Peyer's patch (tissue), 4 donors: ENCODE data around the gene RASGRP4.

Experiments used
- POLR2A ChIP-seq, 2 donors: fragments of 450-650 bp; IDR thresholded peaks; one replicate each; pipeline ENCODE4 v1.5.1; 2017; ENCODE audit warnings: antibody characterized with exemption in 2 of 2, mild to moderate bottlenecking in 2 of 2, moderate library complexity in 2 of 2
- TF ChIP-seq, protein P1 (sequence below), 6 experiments: fragments of 450-650 bp in 4 of 6; fragments of 200-600 bp in 2 of 6; sonication (generic) in 1 of 6; IDR thresholded peaks; one replicate each; pipeline ENCODE4 v1.5.1; 2017 to 2019; ENCODE audit warnings: antibody characterized with exemption in 6 of 6, mild to moderate bottlenecking in 3 of 6, moderate library complexity in 1 of 6

DNA sequence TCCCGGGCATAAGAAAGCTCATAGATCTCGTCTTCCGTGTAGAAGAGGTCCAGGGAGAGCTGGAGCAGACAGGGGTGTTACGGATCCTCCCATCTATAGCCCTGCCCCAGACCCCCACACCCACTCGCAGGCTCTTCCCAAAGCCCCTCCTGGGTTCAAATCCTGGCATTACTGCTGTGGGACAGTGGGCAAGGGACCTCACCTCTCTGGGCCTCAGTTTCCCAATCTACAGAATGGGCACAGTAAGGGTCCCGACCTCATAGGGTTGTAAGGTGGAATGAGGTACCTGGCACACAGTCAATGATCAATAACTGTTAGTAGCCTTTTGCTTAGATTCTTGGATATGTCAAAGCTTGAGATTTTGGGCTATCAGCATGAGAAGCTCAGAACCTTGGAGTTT lies 12.6 kb downstream of the RASGRP4 start:
- TF ChIP-seq, protein P1, sequence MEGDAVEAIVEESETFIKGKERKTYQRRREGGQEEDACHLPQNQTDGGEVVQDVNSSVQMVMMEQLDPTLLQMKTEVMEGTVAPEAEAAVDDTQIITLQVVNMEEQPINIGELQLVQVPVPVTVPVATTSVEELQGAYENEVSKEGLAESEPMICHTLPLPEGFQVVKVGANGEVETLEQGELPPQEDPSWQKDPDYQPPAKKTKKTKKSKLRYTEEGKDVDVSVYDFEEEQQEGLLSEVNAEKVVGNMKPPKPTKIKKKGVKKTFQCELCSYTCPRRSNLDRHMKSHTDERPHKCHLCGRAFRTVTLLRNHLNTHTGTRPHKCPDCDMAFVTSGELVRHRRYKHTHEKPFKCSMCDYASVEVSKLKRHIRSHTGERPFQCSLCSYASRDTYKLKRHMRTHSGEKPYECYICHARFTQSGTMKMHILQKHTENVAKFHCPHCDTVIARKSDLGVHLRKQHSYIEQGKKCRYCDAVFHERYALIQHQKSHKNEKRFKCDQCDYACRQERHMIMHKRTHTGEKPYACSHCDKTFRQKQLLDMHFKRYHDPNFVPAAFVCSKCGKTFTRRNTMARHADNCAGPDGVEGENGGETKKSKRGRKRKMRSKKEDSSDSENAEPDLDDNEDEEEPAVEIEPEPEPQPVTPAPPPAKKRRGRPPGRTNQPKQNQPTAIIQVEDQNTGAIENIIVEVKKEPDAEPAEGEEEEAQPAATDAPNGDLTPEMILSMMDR (IDR thresholded peaks at IDR 0.05), result no peak
- TF ChIP-seq POLR2A (IDR thresholded peaks at IDR 0.05), result no peak
